Heart right ventricle (tissue), 16 donors: ENCODE data around the gene CIAPIN1. TPM values are rescaled to one million over a fixed set of nuclear protein-coding genes. Genes with fewer than 3 reads are reported as not detected.

Experiments
- ATAC-seq, 8 donors: fragments of 200-7000 bp; cut with Tn5 transposase; one replicate each; pipeline ENCODE4 v1.9.1; 2020; ENCODE audit warnings: mild to moderate bottlenecking in 8 of 8, moderate library complexity in 8 of 8, moderate number of reproducible peaks in 1 of 8
- DNase-seq, 2 donors: peaks; one replicate each; pipeline ENCODE4 v3.0.0-alpha.2; 2020
- H3K27ac ChIP-seq, 10 donors: fragments of 200-600 bp; sonication (generic) in 2 of 10; one replicate each; pipeline versions ENCODE4 v1.5.0 to v1.8.0; 2020 to 2022; ENCODE audit warnings: mild to moderate bottlenecking in 3 of 10
- H3K27me3 ChIP-seq, 7 donors: fragments of 200-600 bp; one replicate each; pipeline ENCODE4 v1.8.0; 2021 to 2022; ENCODE audit warnings: mild to moderate bottlenecking in 2 of 7
- H3K36me3 ChIP-seq, 9 donors: fragments of 200-600 bp; sonication (generic) in 1 of 9; one replicate each; pipeline versions ENCODE4 v1.5.0 to v1.8.0; 2020 to 2022; ENCODE audit warnings: mild to moderate bottlenecking in 2 of 9
- H3K4me1 ChIP-seq, 9 donors: fragments of 200-600 bp; sonication (generic) in 1 of 9; one replicate each; pipeline versions ENCODE4 v1.5.0 to v1.8.0; 2020 to 2022; ENCODE audit warnings: mild to moderate bottlenecking in 4 of 9
- H3K4me3 ChIP-seq, 10 donors: fragments of 200-600 bp; sonication (generic) in 2 of 10; one replicate each; pipeline versions ENCODE4 v1.5.0 to v1.8.0; 2020 to 2022; ENCODE audit warnings: mild to moderate bottlenecking in 7 of 10, moderate library complexity in 2 of 10
- H3K9me3 ChIP-seq, 11 donors: fragments of 200-600 bp in 10 of 11; sonication (generic) in 2 of 11; one replicate each; pipeline versions ENCODE4 v1.5.0 to v1.8.0; 2013 to 2022; ENCODE audit warnings: mild to moderate bottlenecking in 2 of 11, control low read depth in 1 of 11, moderate library complexity in 1 of 11
- CTCF ChIP-seq, 9 donors: fragments of 200-600 bp; sonication (generic) in 2 of 9; IDR thresholded peaks; one replicate each; pipeline versions ENCODE4 v1.5.0 to v1.8.0; 2021 to 2022; ENCODE audit warnings: antibody characterized with exemption in 9 of 9, mild to moderate bottlenecking in 5 of 9, moderate library complexity in 1 of 9
- WGBS, 2 donors: extraction: QIAGEN DNeasy Blood & Tissue Kit; methylation state at CpG; one replicate each; pipeline ENCODE4 v1.1.7; 2013; ENCODE audit warnings: inconsistent platforms in 1 of 2; 5-methylcytosine and 5-hydroxymethylcytosine counted together
- intact Hi-C, 10 donors: fragments of 100-400 bp; cut with DNase I; formaldehyde crosslinking; loops; one replicate each; pipeline versions ENCODE4 v1.11.1 to v1.14.2; 2022
- polyA plus RNA-seq, 2 donors: library from polyadenylated mRNA; stranded (reverse); fragments of 200-250 nt; gene quantifications; one replicate each; pipeline ENCODE4 v1.2.3, GENCODE V29; 2013
- total RNA-seq, 10 donors: library from RNA; stranded (reverse); fragmentation: NEBNext Ultra II Directional in 3 of 10; extraction: Animal tissue kit (Norgen Biotek cat#: 25700) in 3 of 10; gene quantifications; one replicate each; pipeline versions ENCODE4 v1.2.1 to v1.2.4, GENCODE V29; 2021 to 2023
- donor health status: Arrhythmogenic right ventricular cardiomyopathy.
- donor health status: ischemic (EF 13 %, LVEDD 7.1; RV severe dilation, severe dysfunction).
- donor health status: healthy with polysubstance abuse.
- donor health status: DM: no; HTN: yes; CAD: no.
- donor health status: DM: no; HTN: no; CAD: no.
- donor health status: ischemic (EF 25% LVEDD 6.9; RV normal size, moderate dysfunction).
- donor health status: ischemic (EF 25% LVEDD 5.7; RV mildly dilated, moderate dysfunction).
- donor health status: healthy.
- donor health status: DM: yes; HTN: yes; CAD: no.
- donor health status: Ischemic cardiomyopathy.
- donor health status: ischemic (EF 35%, LVEDD 5.7; RV mildly dilated, moderate dysfunction).
- donor health status: nonischemic (EF 11% LVEDD 7.7; RV severe dilation, severe dysfunction).
- donor health status: DM: yes; HTN: yes; CAD: no.
- donor health status: PGD.
- donor health status: ischemic (EF 29% LVEDD 5.4; RV normal size, mild dysfunction).
- donor health status: nonischemic (EF 23%, LVEDD 6.1; RV moderate dilation, normal function).

The CIAPIN1 gene
- total and polyA plus RNA-seq, 12 donors: 20.1 to 75.1 (median 61.0) TPM

DNA sequence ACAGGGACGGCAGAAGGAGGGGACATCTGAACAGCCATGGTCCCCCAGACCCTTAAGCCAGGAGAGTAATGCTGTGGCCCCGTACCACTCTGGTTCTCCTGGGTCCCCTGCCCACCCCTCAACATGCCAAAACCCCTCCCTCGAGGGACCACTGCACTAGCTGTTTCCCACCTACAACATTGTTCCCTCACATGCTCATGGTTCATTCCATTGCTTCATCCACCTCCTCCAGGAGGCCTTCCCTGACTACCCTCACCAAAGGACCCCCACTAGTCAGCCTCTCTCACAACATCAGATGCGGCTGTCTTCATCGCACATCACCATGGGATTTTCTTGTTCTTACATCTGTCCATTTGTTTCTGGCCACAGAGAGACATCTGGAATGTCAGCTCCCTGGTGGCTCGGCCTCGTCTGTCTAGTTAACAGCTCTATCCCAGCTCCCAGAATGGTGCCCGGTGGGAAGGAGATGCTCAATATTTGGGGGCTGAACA is 37.4 kb upstream of the CIAPIN1 start:
- Histone ChIP-seq H3K4me3 (peak overlapping the region in 1 of 10 donors; percentile 81), H3K4me1 (peaks cover 14 to 42% (median 32%) of the 10 kb centered on the region in 9 donors), H3K27ac (peak overlapping the region in 2 of 10 donors; percentile 83 to 84), H3K9me3 (no peaks in the 10 kb centered on the region), H3K36me3 (no peaks in the 10 kb centered on the region), H3K27me3 (peaks cover 0 to 9% (median 0%) of the 10 kb centered on the region in 7 donors)
- DNase-seq (no peak), ATAC-seq (no peak)
- intact Hi-C loops: loop anchor here in 2 of 10 donors (5.0 kb wide), 2 partner anchors 43 to 48 kb away; no protein-coding TSS in a partner anchor
- WGBS, 2 donors: 82 to 83% methylated on average over 8 of the region's 8 CpGs
- TF ChIP-seq CTCF (IDR thresholded peaks at IDR 0.05): no peak

DNA sequence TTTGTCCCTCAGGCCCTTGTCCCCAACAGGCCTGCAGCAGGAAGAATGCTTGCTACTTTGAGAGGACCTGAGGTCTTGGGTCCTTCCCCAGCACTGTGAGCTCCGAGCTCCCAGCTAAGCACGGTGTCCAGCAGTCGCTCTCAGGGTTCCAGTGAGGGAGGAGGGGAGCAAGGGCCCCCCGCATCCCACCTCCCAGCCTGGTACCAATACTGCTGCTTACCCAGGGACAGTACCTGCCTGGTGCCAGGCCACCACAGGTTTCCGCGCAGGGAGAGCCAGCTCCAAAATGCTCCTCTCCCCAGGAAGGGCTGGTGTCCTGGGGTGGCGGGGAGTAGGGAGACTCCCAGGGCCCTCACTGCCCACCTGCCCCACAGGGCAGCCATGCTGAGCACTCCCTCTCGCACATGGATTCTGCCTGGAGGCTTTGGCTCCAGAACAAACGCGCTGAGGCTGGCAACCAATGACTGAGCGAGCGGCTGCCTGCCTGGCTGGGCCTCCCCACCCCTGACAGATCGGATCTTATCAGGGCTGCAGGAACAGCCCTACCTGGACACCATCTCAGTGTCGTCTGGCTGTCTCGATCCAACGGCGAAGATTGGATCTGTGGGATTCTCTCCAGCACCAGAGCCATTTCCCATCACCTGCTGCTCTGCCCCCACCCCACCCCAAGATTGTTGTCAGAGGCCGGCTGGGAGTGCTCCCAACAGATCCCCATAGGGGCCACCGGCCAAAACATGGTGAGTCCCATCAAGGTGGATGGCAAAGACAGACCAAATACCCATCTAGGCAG is 36.7 kb upstream of the CIAPIN1 start:
- 72 to 83% methylated on average over 18 to 19 of the region's 19 CpGs for WGBS, 2 donors
- DNase-seq: no peak
- intact Hi-C loops: loop anchor here in 1 of 10 donors (5.0 kb wide), 1 partner anchor 43 kb away; no protein-coding TSS in a partner anchor
- Histone ChIP-seq H3K9me3 (no peaks in the 10 kb centered on the region), H3K27ac (peak overlapping the region in 1 of 10 donors; percentile 84), H3K36me3 (no peaks in the 10 kb centered on the region), H3K27me3 (peaks cover 0 to 15% (median 0%) of the 10 kb centered on the region in 7 donors), H3K4me1 (peaks cover 20 to 48% (median 38%) of the 10 kb centered on the region in 9 donors), H3K4me3 (no peak overlapping the region)
- ATAC-seq: no peak
- no peak for TF ChIP-seq CTCF (IDR thresholded peaks at IDR 0.05)

DNA sequence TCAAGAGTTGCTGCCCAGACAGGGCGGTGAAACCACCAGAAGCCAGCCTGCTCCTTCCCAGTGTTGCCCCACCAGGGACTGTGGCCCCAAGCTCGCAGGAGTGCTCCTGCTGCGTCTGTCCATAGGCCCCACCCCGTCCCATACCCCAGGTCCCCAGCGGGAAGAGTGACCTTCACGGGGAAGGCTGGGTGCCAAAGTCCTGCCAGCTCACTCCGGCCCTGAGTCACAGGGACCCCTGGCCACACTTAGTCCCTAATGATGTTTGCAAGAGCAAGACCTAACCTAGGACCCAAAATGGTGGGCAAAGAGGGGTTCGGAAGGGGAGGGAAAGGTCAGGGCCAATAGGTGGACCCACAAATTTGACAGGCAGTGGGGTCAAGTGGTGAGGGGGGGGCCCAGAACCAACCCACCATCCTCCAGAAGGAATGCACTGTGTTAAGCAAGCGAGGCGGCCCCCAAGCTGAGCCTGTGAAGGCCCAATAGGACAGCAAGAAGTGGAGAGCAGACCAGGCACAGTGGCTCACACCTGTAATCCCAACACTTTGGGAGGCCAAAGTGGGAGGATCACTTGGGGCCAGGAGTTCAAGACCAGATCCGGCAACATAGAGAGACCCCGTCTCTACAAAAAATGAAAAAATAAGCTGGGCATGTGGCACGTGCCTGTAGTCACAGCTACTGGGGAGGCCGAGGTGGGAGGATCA is 35.8 kb upstream of the CIAPIN1 start:
- no peak for DNase-seq
- WGBS, 2 donors: 76 to 83% methylated on average over 13 to 14 of the region's 14 CpGs
- no peak for TF ChIP-seq CTCF (IDR thresholded peaks at IDR 0.05)
- Histone ChIP-seq H3K27me3 (peaks cover 0 to 18% (median 0%) of the 10 kb centered on the region in 7 donors), H3K9me3 (no peaks in the 10 kb centered on the region), H3K4me3 (no peak overlapping the region), H3K36me3 (no peaks in the 10 kb centered on the region), H3K4me1 (peaks cover 20 to 58% (median 47%) of the 10 kb centered on the region in 9 donors), H3K27ac (no peak overlapping the region)
- ATAC-seq: no peak
- intact Hi-C loops: loop anchor here in 1 of 10 donors (5.0 kb wide), 1 partner anchor 44 kb away; no protein-coding TSS in a partner anchor

DNA sequence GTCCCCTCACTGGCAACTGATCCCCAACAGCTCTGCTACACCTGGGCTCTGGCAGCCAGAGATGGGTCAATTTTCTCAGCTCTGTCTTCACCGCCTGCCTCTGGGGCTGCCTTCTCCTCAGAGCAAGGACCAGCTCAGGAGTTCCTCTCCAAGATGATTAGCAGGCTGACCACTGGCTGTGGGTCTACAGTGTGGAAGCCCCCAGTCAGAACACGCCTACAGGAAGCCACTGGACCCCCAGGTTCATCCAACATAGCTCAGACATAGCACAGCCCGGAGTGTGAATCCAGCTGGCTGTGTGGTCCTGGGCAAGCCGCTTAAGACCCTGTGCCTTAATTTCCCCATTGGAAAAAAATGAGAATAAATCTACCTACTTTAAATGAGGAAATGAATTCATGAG is 34.2 kb upstream of the CIAPIN1 start:
- intact Hi-C loops: loop anchor here in 1 of 10 donors (5.0 kb wide), 1 partner anchor 46 kb away; no protein-coding TSS in a partner anchor
- no peak for ATAC-seq
- H3K4me3 ChIP-seq: no peak overlapping the region
- no peak for DNase-seq
- no peak overlapping the region for H3K27ac ChIP-seq
- peaks cover 16 to 65% (median 42%) of the 10 kb centered on the region in 9 donors for H3K4me1 ChIP-seq
- no peaks in the 10 kb centered on the region for H3K9me3 ChIP-seq
- peaks cover 0 to 18% (median 0%) of the 10 kb centered on the region in 7 donors for H3K27me3 ChIP-seq
- WGBS, 2 donors: 89 to 90% methylated on average over 4 of the region's 4 CpGs
- no peaks in the 10 kb centered on the region for H3K36me3 ChIP-seq
- no peak for TF ChIP-seq CTCF (IDR thresholded peaks at IDR 0.05)
